GM19240 (cell line): ENCODE data around the gene RPL13.

Source experiments
- DNase-seq: peaks from one replicate; pipeline ENCODE4 v3.0.0; 2011; ENCODE audit warnings: low spot score; ENCODE audit not compliant: insufficient read length

RPL13 gene

DNA sequence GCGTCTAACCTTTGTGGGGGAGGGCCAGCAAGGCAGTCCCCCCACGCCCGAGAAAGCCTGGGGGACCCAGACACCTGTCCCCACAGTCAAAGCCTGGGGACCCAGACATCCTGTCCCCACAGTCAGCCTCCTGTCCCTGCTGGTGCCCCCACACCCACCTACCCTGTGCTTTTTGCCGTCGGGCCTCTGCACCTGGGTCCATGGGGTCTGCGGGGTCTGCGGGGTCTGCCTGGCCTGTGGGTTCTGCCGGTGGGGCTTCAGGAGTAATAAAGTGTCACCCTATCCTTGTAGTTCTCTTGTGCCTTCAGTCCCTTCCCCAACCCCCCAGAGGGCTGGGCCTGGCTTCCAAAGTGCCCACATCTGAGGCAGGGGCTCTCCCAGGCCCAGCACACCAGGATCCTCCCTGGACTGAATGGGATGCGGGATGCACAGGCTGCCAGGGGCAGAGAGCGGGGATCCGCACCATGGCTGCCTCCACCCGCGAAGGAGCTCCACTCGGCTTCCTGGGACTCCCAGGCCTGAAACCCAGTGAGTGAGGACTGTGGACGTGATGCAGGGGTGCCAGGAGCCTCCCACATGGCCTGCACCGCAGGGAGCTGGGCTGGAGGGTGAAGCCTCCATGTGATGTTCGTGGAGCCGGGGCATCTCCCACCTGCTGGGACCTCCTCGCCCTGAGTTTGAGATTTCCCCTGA is 36.6 kb downstream of the RPL13 start:
- DNase-seq: no peak

- DNase-seq: no peak
Observed at GRCh38 chr16:89598199-89598598, 37.7 kb downstream of the RPL13 start.

GRCh38 chr16:89599451-89599858 is 39.0 kb downstream of the RPL13 start:
- DNase-seq: no peak

GRCh38 chr16:89599902-89600301 is 39.4 kb downstream of the RPL13 start:
- DNase-seq: no peak

DNA sequence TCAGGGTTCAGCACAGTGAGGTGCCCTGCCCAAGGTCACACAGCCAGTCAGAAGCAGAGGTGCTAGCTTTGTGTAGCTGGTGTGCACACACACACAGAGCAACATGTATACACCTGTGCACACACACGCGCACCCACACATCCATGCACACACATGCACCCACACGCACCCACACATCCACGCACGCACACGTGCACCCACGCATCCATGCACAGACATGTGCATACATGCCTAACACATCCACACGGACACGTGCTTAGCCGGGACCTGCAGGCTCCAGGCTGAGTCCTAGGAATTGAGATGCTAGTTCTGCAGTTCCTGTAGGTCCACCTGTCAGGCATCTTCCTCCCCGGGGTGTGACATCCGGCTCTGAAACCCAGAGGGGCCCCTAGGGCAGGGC is 39.9 kb downstream of the RPL13 start:
- no peak for DNase-seq

DNA sequence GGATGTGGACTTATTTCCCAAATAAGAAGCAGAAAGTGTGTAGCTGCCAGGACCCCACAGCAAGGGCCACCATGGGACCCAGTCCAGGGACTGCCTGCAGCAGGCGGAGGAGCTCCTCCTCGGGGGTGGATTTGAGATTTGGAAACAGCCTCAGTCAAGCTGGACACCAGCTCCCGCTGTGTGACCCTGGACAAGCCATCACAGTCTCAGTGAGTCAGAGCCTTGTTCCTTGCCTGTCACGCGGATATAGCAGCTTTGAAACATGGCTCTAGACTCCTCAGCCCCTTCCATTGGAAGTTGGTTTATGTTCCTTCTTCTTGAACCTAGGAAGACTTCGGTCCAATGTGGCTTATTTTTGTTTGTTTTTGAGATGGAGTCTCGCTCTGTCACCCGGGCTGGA is 40.5 kb downstream of the RPL13 start:
- DNase-seq: no peak

- no peak for DNase-seq
Observed at GRCh38 chr16:89601906-89602272, 41.4 kb downstream of the RPL13 start.

DNA sequence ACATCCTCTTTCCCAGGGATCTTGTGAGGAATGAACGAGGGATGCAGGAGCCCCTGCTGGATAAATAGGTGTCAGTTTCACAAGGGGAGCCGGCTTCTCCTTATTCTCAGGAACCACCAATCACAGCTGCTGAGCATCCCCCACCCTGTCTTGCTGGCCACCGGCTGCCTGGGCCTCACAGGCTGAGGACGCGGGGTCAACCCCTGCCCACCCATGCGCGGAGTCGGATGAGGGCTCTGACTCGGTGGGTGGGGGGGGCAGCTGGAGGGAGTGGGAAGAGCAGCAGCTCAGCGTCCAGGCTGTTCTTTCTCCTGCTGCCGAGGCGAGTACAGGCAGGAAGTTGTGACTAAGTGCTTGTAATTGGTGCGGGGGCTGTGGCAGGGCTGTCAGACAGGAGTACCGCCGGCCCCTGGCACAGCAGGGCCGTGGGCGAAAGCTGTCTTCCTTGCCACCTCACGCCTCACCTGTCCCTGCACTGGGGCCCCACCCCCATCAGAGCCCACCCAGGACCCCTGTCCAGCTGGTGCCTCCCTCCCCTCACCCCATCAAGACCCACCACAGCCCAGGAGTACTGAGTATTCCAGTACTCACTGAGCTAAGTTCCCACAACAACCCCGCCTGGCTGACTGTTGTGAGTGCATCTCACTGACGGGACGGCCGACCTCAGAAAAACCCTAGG is 41.9 kb downstream of the RPL13 start:
- no peak for DNase-seq

- no peak for DNase-seq
Observed at GRCh38 chr16:89602952-89603590, 42.6 kb downstream of the RPL13 start.

DNA sequence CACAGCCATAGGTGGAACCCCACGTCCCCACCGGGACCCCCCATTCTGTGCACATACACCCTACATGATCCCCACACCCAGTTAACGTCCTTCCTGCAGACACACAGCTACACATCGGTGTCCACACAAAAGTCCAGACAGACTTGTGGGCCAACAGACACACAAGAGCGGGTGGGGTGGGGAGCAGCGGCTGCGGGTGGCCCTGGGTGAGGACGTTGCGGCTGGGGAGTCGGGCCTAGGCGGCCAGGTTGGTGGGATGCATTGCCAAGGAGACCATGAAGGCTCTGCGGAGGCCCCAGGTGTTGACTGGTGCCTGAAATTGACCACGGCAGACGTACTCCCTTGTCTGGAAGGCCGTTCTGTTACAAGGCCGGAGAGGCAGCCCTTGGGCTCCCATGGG is 44.3 kb downstream of the RPL13 start:
- DNase-seq: no peak

- no peak for DNase-seq
Observed at GRCh38 chr16:89605186-89605970, 44.9 kb downstream of the RPL13 start.

- no peak for DNase-seq
Observed at GRCh38 chr16:89606006-89606405, 45.5 kb downstream of the RPL13 start.

DNA sequence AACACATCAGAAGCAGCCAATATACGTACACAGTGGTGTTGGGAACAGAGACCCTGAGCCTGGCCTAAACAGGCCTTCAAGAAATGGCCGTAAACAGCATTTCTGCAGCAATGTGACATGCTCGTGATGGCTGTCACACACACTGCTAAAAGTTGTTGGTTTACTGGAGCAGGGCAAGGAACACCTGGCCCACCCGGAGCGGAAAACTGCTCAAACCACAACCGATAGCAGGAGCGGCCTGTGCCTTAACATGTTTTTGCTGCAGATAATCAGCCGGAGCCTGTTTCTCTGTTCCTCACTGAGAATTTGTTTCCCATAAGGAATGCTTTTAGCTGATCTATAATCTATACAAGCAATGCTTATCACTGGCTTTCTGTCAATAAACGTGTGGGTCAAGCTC is 47.0 kb downstream of the RPL13 start:
- no peak for DNase-seq

- no peak for DNase-seq
Observed at GRCh38 chr16:89607937-89608740, 47.7 kb downstream of the RPL13 start.

- DNase-seq: no peak
Observed at GRCh38 chr16:89610108-89610453, 49.6 kb downstream of the RPL13 start.

GRCh38 chr16:89612415-89613166 is 52.1 kb downstream of the RPL13 start:
- DNase-seq: no peak

DNA sequence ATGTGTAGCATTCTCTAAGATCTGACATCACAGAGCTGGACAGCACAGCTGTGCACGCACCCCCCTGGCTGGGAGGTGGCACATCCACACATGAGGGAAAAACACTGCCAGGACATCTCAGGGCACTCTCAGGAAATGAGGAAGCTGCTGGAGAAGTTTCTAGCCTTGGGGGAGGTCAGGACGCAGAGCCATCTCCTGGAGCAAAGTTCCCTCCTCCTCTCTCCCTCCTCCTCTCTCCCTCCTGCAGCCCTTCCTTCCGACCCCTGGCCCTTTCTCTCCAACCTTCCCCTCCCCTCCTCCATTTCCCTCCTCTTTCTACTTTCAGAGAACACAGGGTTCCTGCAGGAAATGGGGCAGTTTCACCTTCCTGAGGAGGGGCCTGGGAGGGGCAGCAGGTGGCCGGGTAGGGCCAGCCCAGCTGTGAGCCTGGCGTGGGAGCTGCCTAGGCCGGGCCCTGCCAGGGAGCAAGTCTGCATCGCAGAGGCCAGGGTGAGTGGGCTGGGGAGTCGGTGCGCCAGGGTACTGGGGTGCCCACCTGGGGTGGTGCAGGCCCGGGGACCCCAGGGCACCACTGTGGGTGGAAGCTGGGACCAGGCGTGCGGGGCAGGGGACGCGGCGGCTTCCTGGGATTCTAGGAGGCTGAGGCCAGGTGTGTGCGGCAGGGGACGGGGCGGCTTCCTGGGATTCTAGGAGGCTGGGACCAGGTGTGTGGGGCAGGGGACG is 52.9 kb downstream of the RPL13 start, which contains the start of gene DPEP1:
TSS of gene DPEP1 (plus strand) at position 412 of the 723 bp plus-strand sequence. CDS start 16,769 bp downstream, outside the sequence.
- DNase-seq: no peak

DNA sequence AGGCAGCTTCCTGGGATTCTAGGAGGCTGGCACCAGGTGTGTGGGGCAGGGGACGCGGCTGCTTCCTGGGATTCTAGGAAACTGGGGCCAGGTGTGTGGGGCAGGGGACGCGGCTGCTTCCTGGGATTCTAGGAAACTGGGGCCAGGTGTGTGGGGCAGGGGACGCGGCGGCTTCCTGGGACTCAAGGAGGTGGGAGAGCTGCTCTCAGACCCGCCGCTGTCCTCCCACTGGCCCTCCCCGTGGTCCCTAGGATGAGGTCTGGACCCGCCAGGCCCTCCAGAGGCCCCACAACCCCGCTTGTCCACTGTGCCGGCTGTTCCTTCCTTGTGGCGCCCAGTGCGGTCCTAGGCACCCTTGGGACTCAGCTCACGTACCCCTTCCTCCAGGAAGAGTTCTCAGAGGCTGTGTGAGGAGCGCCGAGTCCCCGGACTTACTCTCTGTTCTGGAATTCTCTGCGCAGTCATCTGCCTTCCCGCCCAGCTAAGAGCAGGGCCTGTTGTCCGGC is 53.5 kb downstream of the RPL13 start:
- DNase-seq: no peak
